Measurements from ENCODE around the gene HSD17B11.

- TF ChIP-seq CTCF (conservative IDR thresholded peaks at IDR 0.05; ENCODE audit: low read depth, low read length) (no peak), EZH2 (IDR thresholded peaks at IDR 0.05; ENCODE audit: borderline replicate concordance, low read depth, low read length, poor library complexity, severe bottlenecking) (no peak)
Measured at GRCh38 chr4:87309625-87310024, 81.4 kb downstream of the HSD17B11 start.

Data from A673 (cell line).